Stimulated activated CD8-positive, alpha-beta memory T cell treated with anti-CD3 and anti-CD28 coated beads, Interleukin-4, amount 100 ng/mL, for 1 hour (primary cell): ENCODE measurements around the gene REEP2.
"Not testable (repeated sequence)": the region's sequence is repeated elsewhere in the genome, so short reads cannot be mapped to it uniquely, and the experiment has no call there.

Experiments used
- DNase-seq, 2 donors: peaks; one replicate each; pipeline ENCODE4 v3.0.0-alpha.2; 2020; ENCODE audit warnings: low read depth in 2 of 2, low spot score in 1 of 2

The REEP2 gene, protein sequence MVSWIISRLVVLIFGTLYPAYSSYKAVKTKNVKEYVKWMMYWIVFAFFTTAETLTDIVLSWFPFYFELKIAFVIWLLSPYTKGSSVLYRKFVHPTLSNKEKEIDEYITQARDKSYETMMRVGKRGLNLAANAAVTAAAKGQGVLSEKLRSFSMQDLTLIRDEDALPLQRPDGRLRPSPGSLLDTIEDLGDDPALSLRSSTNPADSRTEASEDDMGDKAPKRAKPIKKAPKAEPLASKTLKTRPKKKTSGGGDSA

GRCh38 chr5:138438724-138439476 lies at the start of gene REEP2:
Gene REEP2 (plus strand): TSS chr5:138439057. CDS start chr5:138439209, 152 bp downstream.
- no peak for DNase-seq

GRCh38 chr5:138389332-138389731 lies 49.5 kb upstream of the REEP2 start:
- DNase-seq: no peak

DNA sequence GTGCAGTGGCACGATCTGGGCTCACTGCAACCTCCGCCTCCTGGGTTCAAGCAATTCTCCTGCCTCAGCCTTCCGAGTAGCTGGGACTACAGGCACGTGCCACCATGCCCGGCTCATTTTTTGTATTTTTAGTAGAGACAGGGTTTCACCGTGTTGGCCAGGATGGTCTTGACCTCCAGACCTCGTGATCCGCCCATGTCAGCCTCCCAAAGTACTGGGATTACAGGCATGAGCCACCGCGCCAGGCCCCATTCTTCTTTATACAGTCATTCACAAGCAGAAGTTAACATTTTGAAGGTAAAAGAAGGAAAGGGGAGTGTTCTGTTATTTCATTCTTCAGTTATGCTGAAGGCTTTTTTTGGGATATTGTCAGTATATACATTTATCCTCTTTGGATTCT lies 48.9 kb upstream of the REEP2 start:
- DNase-seq: not testable (repeated sequence)

- no peak for DNase-seq
Measured at GRCh38 chr5:138391859-138392386, 46.9 kb upstream of the REEP2 start.

DNA sequence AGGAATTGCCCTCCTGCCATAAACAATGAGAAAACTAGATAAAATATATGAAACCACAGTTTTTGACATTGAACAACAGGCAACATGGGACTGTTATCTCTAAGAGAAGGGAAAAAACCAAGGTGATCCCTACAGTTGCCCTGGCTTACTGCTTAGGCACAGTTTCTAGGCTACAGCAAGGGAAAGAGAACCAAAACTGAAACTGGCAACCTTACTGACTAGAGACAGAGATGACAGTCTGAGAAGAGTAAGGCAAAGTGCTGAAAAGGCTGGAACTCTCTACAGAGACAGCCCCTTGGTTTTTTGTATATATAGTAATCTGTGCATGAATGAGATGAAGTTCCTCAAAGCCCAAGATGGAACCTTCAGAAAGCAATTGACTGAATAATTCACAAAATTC lies 36.2 kb upstream of the REEP2 start:
- DNase-seq: no peak

DNA sequence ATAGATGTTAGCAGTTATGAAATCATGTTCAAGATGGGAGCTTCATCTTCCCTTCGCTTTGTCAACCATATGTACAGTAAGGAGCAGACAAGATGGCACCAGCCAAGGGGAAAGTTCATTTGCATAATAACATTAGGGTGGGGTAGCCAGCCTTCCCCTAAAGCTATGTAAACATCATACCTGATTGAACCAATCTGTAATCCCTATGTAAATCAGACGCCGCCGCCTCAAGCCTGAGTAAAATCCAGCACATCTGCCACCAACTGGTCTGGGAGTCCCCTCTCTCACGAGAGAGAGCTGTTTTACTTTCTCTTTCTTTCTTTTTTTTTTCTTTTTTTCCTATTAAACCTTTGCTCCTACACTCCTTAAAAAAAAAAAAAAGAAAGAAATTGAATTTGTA lies 30.8 kb upstream of the REEP2 start:
- DNase-seq: no peak

- DNase-seq: not testable (repeated sequence)
Measured at GRCh38 chr5:138410996-138411640, 27.7 kb upstream of the REEP2 start.

DNA sequence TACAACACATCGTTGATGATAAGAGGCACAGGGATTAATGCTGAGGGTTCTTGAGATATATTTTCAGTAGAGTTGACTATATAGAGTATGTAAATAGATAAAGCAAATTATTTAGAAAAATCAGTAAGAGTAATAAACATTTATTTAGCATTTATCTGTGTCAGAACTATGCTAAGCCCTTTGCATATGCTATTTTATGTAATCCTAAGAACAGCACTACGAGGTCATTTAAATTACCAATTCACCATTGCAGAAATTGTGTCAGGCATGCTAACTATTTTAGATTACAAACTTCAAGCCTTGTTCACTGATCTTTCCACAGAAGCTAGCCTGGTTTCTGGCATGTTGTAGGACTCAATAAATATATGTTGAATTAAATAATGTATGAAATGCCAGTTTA lies 20.4 kb upstream of the REEP2 start:
- DNase-seq: no peak

GRCh38 chr5:138425079-138425478 lies 13.8 kb upstream of the REEP2 start:
- no peak for DNase-seq

DNA sequence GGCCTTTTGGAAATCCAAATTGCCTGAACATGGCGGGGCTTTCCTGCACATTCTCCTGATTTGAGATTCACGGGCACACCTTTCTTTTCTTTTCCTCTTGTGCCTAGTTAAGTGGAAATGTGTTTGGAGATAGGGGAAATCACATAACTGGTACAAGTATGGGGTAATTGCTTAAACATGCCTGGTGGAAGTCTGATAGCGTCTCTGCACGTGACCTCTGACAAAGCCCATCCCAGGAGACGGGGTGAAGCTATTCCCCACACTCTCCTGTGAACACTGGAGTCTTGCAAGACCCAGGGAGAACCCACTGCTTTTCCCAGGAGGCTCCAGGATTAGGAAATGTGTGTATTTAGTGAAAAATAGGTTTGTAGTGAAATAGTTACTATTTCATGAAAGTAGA lies 2.9 kb upstream of the REEP2 start:
- no peak for DNase-seq

DNA sequence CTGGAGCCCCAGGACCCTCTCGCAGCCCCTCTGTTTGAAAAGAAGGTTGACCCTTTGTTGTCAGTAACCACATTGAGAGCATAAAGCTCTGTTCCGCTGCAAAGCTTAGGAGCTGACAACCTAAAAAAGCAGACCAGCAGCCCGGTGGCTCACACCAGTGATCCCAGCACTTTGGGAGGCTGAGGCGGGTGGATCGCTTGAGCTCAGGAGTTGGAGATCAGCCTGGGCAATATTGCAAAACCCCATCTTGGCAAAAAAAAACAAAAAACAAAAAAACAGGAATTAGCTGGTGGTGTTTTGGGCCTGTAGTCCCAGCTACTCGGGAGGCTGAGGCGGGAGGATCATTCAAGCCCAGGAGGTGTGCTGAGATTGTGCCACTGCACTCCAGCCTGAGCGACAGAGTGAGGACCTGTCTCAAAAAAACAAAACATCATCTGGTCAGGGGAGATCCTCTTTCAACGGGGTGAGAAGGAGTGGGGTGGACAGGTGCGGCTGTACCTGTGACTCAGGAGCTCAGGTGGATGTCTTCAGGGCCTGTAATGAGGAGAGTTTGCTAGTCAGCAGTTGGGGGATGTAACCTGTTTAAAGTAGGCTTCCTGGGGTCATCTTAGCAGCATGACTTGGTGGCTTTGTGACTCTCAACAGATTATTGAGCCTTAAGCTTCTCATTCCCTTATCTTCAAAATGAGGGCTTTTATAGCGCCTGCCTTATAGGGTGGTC lies 694 bp upstream of the REEP2 start:
- no peak for DNase-seq

DNA sequence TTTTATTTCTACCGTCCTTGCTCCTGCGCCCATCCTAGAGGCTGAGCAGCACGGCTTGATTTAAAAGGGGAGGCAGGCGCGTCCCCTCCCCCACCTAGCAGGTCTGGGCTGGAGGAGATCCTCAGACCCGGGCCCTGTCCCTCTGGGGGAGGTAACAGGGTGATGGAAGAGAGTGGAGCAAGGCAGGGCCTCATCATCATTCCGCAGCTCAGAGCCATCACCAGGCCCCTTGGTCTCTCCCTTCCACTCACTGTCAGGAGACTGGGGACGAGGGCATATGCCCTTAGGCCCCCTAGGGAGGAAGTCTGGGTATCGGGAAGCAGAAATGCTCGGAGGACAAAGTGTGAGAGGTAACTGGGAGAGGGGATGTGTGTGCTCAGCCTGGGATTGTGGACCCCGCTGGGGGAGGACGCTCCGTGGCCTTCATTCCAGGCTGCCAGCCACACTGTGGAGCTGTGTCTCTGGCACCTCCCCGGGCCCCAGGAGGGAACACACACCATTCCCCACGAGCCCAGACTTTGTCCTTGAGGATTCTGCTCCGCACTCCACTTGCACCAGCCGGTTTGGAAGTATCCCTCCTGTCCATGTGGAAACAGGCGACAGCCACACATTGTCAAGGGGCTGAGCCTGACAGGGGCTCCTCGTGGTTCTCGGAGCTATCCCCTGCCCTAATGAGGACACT lies 761 bp downstream of the REEP2 start:
- DNase-seq: no peak

- no peak for DNase-seq
Measured at GRCh38 chr5:138440159-138441073, 1.6 kb downstream of the REEP2 start.

DNA sequence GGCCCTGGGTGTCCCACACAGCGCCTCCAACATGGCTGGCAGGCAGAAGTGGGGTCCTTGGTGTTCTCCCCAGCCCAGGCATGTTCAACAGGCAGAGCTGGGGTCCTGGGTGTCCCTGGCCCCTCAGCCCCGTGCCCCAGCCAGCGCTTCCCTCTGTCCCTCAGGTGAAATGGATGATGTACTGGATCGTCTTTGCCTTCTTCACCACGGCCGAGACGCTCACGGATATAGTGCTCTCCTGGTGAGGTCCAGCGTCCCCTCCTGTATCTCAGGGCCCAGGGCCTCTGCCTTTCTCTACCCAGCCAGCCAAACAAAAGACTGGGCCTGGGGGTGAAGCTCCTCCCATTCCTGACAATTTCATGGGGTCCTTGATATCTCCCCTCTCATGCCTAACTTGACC lies 2.4 kb downstream of the REEP2 start:
- no peak for DNase-seq

GRCh38 chr5:138444078-138444773 lies 5.4 kb downstream of the REEP2 start:
- no peak for DNase-seq

- no peak for DNase-seq
Measured at GRCh38 chr5:138444774-138445546, 6.1 kb downstream of the REEP2 start.

DNA sequence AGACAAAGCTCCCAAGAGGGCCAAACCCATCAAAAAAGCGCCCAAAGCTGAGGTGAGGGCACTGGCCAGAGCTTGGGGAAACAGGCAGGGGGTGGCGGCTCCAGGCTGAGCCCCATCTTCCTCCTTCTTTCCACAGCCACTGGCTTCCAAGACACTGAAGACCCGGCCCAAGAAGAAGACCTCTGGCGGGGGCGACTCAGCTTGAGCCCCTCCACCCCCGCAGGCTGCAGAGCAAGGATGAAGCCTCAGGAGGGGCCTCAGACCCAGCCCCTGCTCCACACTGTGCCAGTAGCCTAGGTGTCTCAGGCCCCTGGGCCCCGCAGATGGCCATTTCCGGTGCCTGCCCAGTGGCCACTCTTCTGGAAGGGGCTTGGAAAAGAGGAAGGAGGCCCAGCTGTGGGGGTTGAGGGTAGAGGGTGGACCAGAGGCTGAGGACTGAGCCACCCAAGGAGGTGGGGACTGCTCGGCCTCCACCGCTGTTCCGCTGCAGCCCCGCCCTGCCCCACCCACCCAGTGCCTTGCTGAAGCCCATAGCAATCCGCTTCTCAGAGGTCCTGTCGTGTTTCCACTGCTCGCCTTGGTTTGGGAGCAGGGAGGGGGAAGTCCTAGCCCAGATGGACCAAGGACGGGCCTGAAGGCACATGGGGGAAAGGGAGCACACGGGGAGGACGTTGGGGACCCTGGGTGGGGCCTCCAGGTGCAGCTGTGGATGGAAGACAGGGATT lies 6.9 kb downstream of the REEP2 start:
- DNase-seq: no peak

- DNase-seq: no peak
Measured at GRCh38 chr5:138448070-138448469, 9.2 kb downstream of the REEP2 start.
